HUES64 (cell line): ENCODE measurements around the gene PEX11G.

ENCODE experiments used
- H3K27ac ChIP-seq: 2 replicates; pipeline ENCODE4 v1.7.0; 2013; ENCODE audit warnings: low read depth, low read length, inconsistent platforms
- H3K27me3 ChIP-seq: 2 replicates; pipeline ENCODE4 v1.6.1; 2013; ENCODE audit warnings: mild to moderate bottlenecking, low read length; ENCODE audit not compliant: insufficient read depth
- H3K36me3 ChIP-seq: 2 replicates; pipeline ENCODE4 v1.6.1; 2013; ENCODE audit warnings: mild to moderate bottlenecking, low read length; ENCODE audit not compliant: insufficient read depth
- H3K4me1 ChIP-seq: 2 replicates; pipeline ENCODE4 v1.6.1; 2013; ENCODE audit warnings: mild to moderate bottlenecking, low read length, moderate library complexity; ENCODE audit not compliant: insufficient read depth
- H3K4me3 ChIP-seq: 2 replicates; pipeline ENCODE4 v1.5.1; 2013; ENCODE audit warnings: mild to moderate bottlenecking, low read length, moderate library complexity
- H3K9ac ChIP-seq: 2 replicates; pipeline ENCODE4 v1.6.1; 2013; ENCODE audit warnings: mild to moderate bottlenecking, low read depth, low read length
- H3K9me3 ChIP-seq: 2 replicates; pipeline ENCODE4 v1.6.1; 2013; ENCODE audit warnings: low read depth, low read length; ENCODE audit not compliant: insufficient read depth
- WGBS: fragments of 150-250, 120-280 bp; methylation state at CpG from one replicate; pipeline ENCODE4 v1.1.7; 2013; ENCODE audit warnings: missing lambda C conversion rate; 5-methylcytosine and 5-hydroxymethylcytosine counted together

Gene PEX11G

GRCh38 chr19:7483720-7484201, 5.1 kb downstream of the PEX11G start:
- Histone ChIP-seq H3K9me3 (no peaks in the 10 kb centered on the region), H3K9ac (no peak overlapping the region), H3K4me1 (peaks cover 14% of the 10 kb centered on the region), H3K27me3 (no peaks in the 10 kb centered on the region), H3K4me3 (0 out of 2 replicates have a peak overlapping the region, but pooled peaks have one; percentile 45), H3K36me3 (no peaks in the 10 kb centered on the region), H3K27ac (no peak overlapping the region)
- WGBS = 93% methylated on average over 17 of the region's 17 CpGs

DNA sequence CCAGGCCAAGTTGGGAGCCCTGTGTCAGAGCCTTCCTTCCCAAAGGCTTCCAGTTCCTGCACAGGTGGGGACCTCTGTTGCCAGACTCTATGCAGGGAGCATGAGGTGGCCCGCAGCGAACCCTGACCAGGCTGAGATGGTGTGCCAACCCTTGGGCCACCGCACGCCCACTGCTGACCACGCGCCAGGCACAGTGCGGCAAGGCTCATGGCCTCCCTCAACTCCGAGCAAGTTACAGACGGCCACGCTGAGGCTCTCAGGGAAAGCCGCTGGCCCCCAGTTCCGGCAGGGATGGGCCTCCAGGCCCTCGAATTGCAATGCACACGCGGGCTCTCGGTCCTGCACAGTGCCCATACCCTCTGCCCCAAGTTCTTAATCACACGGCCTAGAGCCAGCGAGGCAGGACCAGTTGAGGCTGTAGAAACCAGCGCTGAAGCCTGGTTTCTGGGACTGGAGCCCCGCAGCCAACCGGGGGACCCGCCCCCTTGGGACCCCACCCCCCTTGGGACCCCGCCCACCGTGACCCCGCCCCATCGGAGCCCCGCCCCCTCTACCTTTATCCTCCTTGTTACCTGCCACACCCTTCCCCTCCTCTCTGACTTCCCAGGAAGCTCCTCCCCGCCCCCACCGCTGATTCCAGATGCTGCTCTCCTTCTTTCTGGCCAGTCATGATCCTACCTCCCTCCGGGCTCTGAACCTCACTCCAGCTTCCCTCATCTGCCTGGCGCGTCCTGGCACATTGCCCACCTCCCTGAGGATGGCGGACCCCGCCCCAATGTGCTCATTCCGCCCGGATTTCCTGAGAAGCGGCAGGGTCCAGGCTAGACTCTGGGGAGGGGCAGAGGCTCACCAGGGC, 6.0 kb downstream of the PEX11G start:
- no peaks in the 10 kb centered on the region for H3K36me3 ChIP-seq
- H3K4me1 ChIP-seq = peaks cover 14% of the 10 kb centered on the region
- H3K4me3 ChIP-seq = peak overlapping the region; percentile 45
- H3K9ac ChIP-seq = peak overlapping the region; percentile 39
- H3K27ac ChIP-seq = peak overlapping the region; percentile 36; the same call in 1 of the 2 replicates
- no peaks in the 10 kb centered on the region for H3K9me3 ChIP-seq
- no peaks in the 10 kb centered on the region for H3K27me3 ChIP-seq
- WGBS = 66% methylated on average over 33 of the region's 37 CpGs

DNA sequence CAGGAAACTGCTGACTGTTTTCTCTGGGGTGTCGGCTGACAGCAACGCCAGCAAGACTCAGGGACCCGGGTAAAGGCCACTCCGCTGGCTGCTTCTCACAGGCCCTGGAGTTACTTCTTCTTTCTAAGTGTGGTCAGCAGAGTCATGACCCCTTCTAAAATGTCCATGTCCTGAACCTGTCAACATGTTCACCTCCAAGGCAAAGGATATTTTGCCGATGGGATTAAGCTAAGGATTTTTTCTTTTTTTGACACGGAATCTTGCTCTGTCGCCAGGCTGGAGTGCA, 7.9 kb downstream of the PEX11G start:
- Histone ChIP-seq H3K9ac (no peak overlapping the region), H3K9me3 (no peaks in the 10 kb centered on the region), H3K4me3 (no peak overlapping the region), H3K27ac (0 out of 2 replicates have a peak overlapping the region, but pooled peaks have one; percentile 31), H3K36me3 (no peaks in the 10 kb centered on the region), H3K27me3 (no peaks in the 10 kb centered on the region), H3K4me1 (peaks cover 14% of the 10 kb centered on the region)
- WGBS = 92% methylated on average over 7 of the region's 7 CpGs

DNA sequence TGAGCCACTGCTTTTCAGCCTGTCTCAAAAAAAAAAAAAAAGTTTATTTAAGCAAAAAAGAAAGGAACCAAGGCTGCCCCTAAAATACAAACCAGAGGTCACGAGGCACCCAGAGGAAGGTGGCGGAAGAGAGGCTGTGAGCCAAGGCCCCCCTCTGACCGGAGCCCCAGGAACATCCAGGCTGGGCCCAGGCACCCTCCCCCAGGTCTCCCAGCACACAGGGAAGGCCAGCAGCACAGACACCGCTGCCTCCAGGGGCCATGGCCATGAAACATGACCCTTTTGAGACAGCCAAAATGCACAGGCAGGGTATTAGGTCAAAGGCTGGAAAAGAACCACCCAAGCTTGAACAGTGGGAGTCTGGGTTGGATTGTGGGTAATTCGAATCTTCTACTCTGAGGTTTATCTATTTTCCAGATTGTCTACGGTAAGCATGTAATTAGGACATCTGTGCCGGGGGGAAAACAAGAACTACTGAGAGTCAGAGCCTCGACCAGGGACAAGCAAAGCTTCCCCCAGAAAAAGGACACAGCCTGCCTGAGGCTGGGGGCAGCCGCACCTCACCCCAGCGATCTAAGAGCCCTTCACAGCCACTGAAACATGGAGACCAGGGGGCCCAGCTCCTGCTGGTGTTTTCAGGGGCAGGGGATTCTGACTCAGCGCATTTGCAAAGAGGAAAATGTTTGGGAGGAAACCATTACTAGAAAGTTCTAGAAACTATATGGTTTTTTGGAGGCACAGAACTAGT, 8.4 kb downstream of the PEX11G start:
- no peaks in the 10 kb centered on the region for H3K36me3 ChIP-seq
- no peaks in the 10 kb centered on the region for H3K27me3 ChIP-seq
- 86% methylated on average over 11 of the region's 11 CpGs for WGBS
- H3K9ac ChIP-seq = peak overlapping the region; percentile 20; the same call in 1 of the 2 replicates
- H3K27ac ChIP-seq = 0 out of 2 replicates have a peak overlapping the region, but pooled peaks have one; percentile 31
- H3K4me3 ChIP-seq = no peak overlapping the region
- H3K9me3 ChIP-seq = no peaks in the 10 kb centered on the region
- H3K4me1 ChIP-seq = peaks cover 14% of the 10 kb centered on the region

DNA sequence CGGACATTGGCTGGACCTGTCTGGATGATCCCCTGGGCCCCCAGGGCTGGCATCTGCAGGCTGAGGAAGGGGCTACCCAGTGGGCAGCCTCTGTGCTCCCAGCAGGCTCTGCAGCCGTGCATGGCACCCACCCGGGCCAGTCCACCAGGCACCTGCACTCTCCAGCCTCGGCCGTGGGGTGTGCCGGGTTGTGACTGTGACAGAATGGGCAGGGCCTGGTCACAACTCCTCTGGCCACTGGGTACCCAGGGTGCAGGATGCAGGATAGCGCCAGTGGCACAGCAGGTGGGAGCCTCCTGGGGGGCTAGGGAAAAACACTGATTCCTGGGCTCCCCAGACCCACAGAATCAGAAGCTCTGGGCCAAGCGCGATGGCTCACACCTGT, 10.0 kb downstream of the PEX11G start:
- 94% methylated on average over 9 of the region's 9 CpGs for WGBS
- H3K27me3 ChIP-seq = no peaks in the 10 kb centered on the region
- H3K4me1 ChIP-seq = peaks cover 13% of the 10 kb centered on the region
- no peaks in the 10 kb centered on the region for H3K9me3 ChIP-seq
- no peak overlapping the region for H3K9ac ChIP-seq
- no peak overlapping the region for H3K27ac ChIP-seq
- no peaks in the 10 kb centered on the region for H3K36me3 ChIP-seq
- H3K4me3 ChIP-seq = no peak overlapping the region

DNA sequence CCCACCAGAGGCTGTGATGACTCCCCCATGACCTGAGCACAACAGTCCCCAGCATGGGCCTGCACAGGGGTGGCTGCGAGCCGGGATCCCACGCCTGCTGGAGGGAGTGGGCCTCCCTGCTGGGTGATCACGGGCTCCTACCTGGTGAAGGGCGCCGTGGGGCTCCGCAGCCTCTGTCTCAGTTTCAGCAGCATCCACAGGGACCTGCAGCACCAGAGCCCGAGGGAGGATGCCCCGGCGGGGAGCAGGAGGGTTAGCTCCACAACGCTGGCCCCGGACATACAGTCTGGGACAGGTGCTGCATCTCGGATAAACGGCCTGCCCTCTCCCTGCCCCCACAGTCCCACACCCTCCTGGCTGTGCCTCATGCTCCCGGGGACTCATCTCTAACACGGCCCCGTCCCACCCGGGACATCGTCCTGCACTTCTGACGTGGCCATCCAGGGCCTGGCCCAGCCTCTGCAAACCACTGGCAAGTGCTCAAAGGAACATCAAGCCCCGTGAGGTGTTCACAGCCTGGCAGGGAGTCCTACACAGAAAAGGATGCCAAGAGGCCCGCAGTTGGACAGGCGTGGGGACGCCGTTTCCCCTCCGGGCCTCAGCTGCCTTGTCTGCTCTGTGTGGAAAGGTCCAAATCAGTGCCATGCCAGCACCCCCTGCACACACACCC, 10.5 kb downstream of the PEX11G start:
- Histone ChIP-seq H3K36me3 (no peaks in the 10 kb centered on the region), H3K27me3 (no peaks in the 10 kb centered on the region), H3K27ac (no peak overlapping the region), H3K9me3 (no peaks in the 10 kb centered on the region), H3K4me3 (no peak overlapping the region), H3K9ac (peak overlapping the region; percentile 14; the same call in 1 of the 2 replicates), H3K4me1 (peaks cover 8% of the 10 kb centered on the region; the same call in 1 of the 2 replicates)
- WGBS = 91% methylated on average over 26 of the region's 26 CpGs

DNA sequence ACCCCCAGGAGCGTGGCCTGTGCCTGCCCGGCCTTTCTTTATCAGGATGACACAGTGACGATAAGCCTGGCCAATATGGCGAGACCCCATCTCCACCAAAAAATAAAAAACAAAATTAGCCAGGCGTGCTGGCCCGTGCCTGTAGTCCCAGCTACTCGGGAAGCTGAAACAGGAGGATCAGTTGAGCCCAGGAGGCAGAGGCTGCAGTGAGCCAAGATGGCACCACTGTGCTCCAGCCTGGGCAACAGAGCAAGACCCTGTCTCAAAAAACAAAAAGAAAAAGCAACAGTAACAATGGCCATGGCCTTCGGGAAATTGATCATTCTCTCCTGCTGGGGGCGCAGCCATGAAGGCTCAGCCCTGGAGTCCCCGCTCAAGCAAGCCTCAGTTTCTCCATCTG, 11.1 kb downstream of the PEX11G start:
- WGBS = 91% methylated on average over 10 of the region's 10 CpGs
- H3K4me1 ChIP-seq = peaks cover 5% of the 10 kb centered on the region; the same call in 1 of the 2 replicates
- H3K9ac ChIP-seq = no peak overlapping the region
- H3K27me3 ChIP-seq = no peaks in the 10 kb centered on the region
- H3K27ac ChIP-seq = no peak overlapping the region
- H3K36me3 ChIP-seq = no peaks in the 10 kb centered on the region
- no peaks in the 10 kb centered on the region for H3K9me3 ChIP-seq
- no peak overlapping the region for H3K4me3 ChIP-seq

GRCh38 chr19:7476777-7477494, 11.9 kb downstream of the PEX11G start:
- H3K9ac ChIP-seq = no peak overlapping the region
- H3K36me3 ChIP-seq = peaks cover 3% of the 10 kb centered on the region; the same call in 1 of the 2 replicates
- H3K27ac ChIP-seq = no peak overlapping the region
- WGBS = 92% methylated on average over 35 of the region's 35 CpGs
- no peaks in the 10 kb centered on the region for H3K27me3 ChIP-seq
- H3K4me3 ChIP-seq = no peak overlapping the region
- no peaks in the 10 kb centered on the region for H3K9me3 ChIP-seq
- H3K4me1 ChIP-seq = peaks cover 5% of the 10 kb centered on the region; the same call in 1 of the 2 replicates

DNA sequence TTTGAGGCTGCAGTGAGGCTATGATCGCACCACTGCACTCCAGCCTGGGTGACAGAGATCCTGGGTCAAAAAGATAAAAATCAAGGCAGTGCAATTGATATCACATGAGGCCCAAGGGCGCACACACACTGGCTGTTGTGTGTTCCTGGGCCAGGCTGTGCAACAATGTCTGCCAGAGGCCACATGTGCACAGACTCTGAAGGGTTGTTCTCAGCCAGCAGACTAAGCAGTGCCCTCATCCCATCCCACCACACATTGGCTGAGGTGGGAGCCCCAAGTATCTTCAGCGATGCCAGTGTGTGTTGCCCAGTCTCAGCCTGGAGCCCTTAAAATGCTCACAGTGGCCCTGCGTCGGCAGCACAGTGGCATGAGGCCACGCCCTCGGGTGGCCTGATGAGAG, 12.6 kb downstream of the PEX11G start:
- no peak overlapping the region for H3K9ac ChIP-seq
- H3K27me3 ChIP-seq = no peaks in the 10 kb centered on the region
- peaks cover 6% of the 10 kb centered on the region; the same call in 1 of the 2 replicates for H3K36me3 ChIP-seq
- H3K4me1 ChIP-seq = peaks cover 5% of the 10 kb centered on the region; the same call in 1 of the 2 replicates
- H3K9me3 ChIP-seq = no peaks in the 10 kb centered on the region
- whole genome bisulfite sequencing = 93% methylated on average over 7 of the region's 7 CpGs
- H3K4me3 ChIP-seq = no peak overlapping the region
- no peak overlapping the region for H3K27ac ChIP-seq

DNA sequence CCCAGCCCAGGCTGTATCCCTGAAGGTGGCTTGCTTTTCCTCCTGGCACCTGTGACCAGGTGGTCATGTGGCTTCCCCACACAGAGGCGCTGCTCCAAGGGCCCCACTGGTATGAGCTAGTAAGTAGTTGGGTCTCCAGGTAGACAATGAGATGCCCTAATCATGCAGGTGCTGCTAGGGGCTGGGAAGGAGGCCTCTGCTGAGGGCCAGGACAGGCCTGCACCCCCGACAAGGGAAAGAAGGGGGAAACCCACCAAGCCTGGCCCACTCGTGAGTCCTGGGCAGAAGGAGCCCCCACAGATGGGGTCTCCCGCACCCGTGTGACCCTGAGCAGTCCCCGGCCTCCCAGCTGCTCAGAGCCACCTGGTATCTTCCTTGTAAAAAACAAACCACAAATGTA, 13.2 kb downstream of the PEX11G start:
- H3K27ac ChIP-seq = no peak overlapping the region
- no peaks in the 10 kb centered on the region for H3K9me3 ChIP-seq
- no peak overlapping the region for H3K4me3 ChIP-seq
- H3K4me1 ChIP-seq = peaks cover 4% of the 10 kb centered on the region; the same call in 1 of the 2 replicates
- 93% methylated on average over 6 of the region's 6 CpGs for WGBS
- no peaks in the 10 kb centered on the region for H3K27me3 ChIP-seq
- peaks cover 6% of the 10 kb centered on the region; the same call in 1 of the 2 replicates for H3K36me3 ChIP-seq
- H3K9ac ChIP-seq = no peak overlapping the region
